HEK293 (cell line): Measurements from ENCODE around the gene MCAT.

ENCODE experiments used
- CTCF ChIA-PET: fragments of 350-600 bp; formaldehyde crosslinking; extraction: SDS; loops from one replicate; lab custom pipeline; 2021; ENCODE audit warnings: antibody characterized with exemption; lab: Yijun Ruan, JAX
- POLR2A ChIA-PET: fragments of 300-600 bp; formaldehyde crosslinking; extraction: SDS; loops from one replicate; lab custom pipeline; 2020; ENCODE audit warnings: antibody characterized with exemption, inconsistent platforms; lab: Yijun Ruan, JAX
- H3K27ac ChIP-seq: fragments of 200-500 bp; sonication (Bioruptor generic); 2 replicates; pipeline ENCODE4 v1.5.1; 2014; ENCODE audit warnings: low read depth, low read length, control low read depth, inconsistent platforms; ENCODE audit errors: extremely low read depth
- H3K36me3 ChIP-seq, 2 experiments: fragments of 200-500 bp in 1 of 2; sonication (Bioruptor generic) in 1 of 2; 1 replicate in 1 of 2; 2 replicates in 1 of 2; pipeline ENCODE4 v1.5.1; 2014 to 2017; ENCODE audit warnings: inconsistent platforms in 2 of 2, low read length in 2 of 2; ENCODE audit not compliant: control insufficient read depth in 2 of 2, insufficient read depth in 1 of 2
- H3K4me1 ChIP-seq: fragments of 200-500 bp; sonication (Bioruptor generic); 2 replicates; pipeline ENCODE4 v1.5.1; 2014; ENCODE audit warnings: mild to moderate bottlenecking, low read length, inconsistent platforms; ENCODE audit not compliant: control insufficient read depth, insufficient read depth
- H3K4me3 ChIP-seq: 2 replicates; pipeline ENCODE4 v1.5.1; 2011; ENCODE audit warnings: low read depth, mild to moderate bottlenecking, control low read depth, low read length, moderate library complexity
- H3K9me3 ChIP-seq: fragments of 200-500 bp; sonication (Bioruptor generic); 2 replicates; pipeline ENCODE4 v1.5.1; 2014; ENCODE audit warnings: low read depth, low read length, inconsistent platforms; ENCODE audit not compliant: control insufficient read depth, insufficient read depth
- GLIS1 ChIP-seq: fragments of 450-650 bp; formaldehyde crosslinking; IDR thresholded peaks from 2 replicates; pipeline ENCODE4 v1.5.1; 2016; ENCODE audit warnings: missing biosample characterization, missing genetic modification characterization
- KLF8 ChIP-seq: fragments of 450-650 bp; formaldehyde crosslinking; IDR thresholded peaks from 2 replicates; pipeline ENCODE4 v1.5.1; 2016; ENCODE audit warnings: missing biosample characterization, missing genetic modification characterization
- OVOL3 ChIP-seq: fragments of 450-650 bp; formaldehyde crosslinking; IDR thresholded peaks from 2 replicates; pipeline ENCODE4 v1.5.1; 2016; ENCODE audit warnings: missing biosample characterization, missing genetic modification characterization
- PRDM1 ChIP-seq: fragments of 450-650 bp; formaldehyde crosslinking; IDR thresholded peaks from 2 replicates; pipeline ENCODE4; 2016; ENCODE audit warnings: missing biosample characterization, missing genetic modification characterization
- SCRT2 ChIP-seq: fragments of 450-650 bp; formaldehyde crosslinking; IDR thresholded peaks from 2 replicates; pipeline ENCODE4 v1.5.1; 2016; ENCODE audit warnings: missing biosample characterization, missing genetic modification characterization
- SP3 ChIP-seq: fragments of 450-650 bp; formaldehyde crosslinking; IDR thresholded peaks from 2 replicates; pipeline ENCODE4 v1.5.1; 2016; ENCODE audit warnings: missing biosample characterization, missing genetic modification characterization
- ZBTB20 ChIP-seq: fragments of 450-650 bp; formaldehyde crosslinking; IDR thresholded peaks from 2 replicates; pipeline ENCODE4 v1.5.1; 2016; ENCODE audit warnings: missing biosample characterization, missing genetic modification characterization
- ZFP3 ChIP-seq: fragments of 450-650 bp; formaldehyde crosslinking; IDR thresholded peaks from 2 replicates; pipeline ENCODE4 v1.5.1; 2016; ENCODE audit warnings: low read depth, missing biosample characterization, missing genetic modification characterization
- ZFP69B ChIP-seq: fragments of 450-650 bp; formaldehyde crosslinking; IDR thresholded peaks from 2 replicates; pipeline ENCODE4 v1.5.1; 2016; ENCODE audit warnings: missing biosample characterization, missing genetic modification characterization
- ZNF248 ChIP-seq: fragments of 450-650 bp; formaldehyde crosslinking; IDR thresholded peaks from 2 replicates; pipeline ENCODE4 v1.5.1; 2017; ENCODE audit warnings: missing biosample characterization, missing genetic modification characterization
- ZNF302 ChIP-seq: fragments of 450-650 bp; formaldehyde crosslinking; IDR thresholded peaks from 2 replicates; pipeline ENCODE4 v1.5.1; 2016; ENCODE audit warnings: missing biosample characterization, missing genetic modification characterization, low read depth
- ZNF398 ChIP-seq: fragments of 450-650 bp; formaldehyde crosslinking; IDR thresholded peaks from 2 replicates; pipeline ENCODE4 v1.5.1; 2017; ENCODE audit warnings: missing biosample characterization, missing genetic modification characterization
- ZNF580 ChIP-seq: fragments of 450-650 bp; formaldehyde crosslinking; IDR thresholded peaks from 2 replicates; pipeline ENCODE4 v1.5.1; 2016; ENCODE audit warnings: missing biosample characterization, missing genetic modification characterization
- ZNF629 ChIP-seq: fragments of 450-650 bp; formaldehyde crosslinking; IDR thresholded peaks from 2 replicates; pipeline ENCODE4 v1.5.1; 2017; ENCODE audit warnings: missing biosample characterization, missing genetic modification characterization
- ZNF768 ChIP-seq: fragments of 450-650 bp; formaldehyde crosslinking; IDR thresholded peaks from 2 replicates; pipeline ENCODE4 v1.5.1; 2018; ENCODE audit warnings: missing biosample characterization, mild to moderate bottlenecking, missing genetic modification characterization
- ZXDB ChIP-seq: fragments of 450-650 bp; formaldehyde crosslinking; IDR thresholded peaks from 2 replicates; pipeline ENCODE4 v1.5.1; 2016; ENCODE audit warnings: missing biosample characterization, missing genetic modification characterization

Gene MCAT

GRCh38 chr22:43163241-43163795, 20.1 kb upstream of the MCAT start:
- Histone ChIP-seq H3K4me1 (no peaks in the 10 kb centered on the region), H3K27ac (no peak overlapping the region), H3K36me3 (peaks cover 0 to 21% of the 10 kb centered on the region in 2 experiments; a peak in 1 of 3 replicates), H3K4me3 (no peak overlapping the region), H3K9me3 (no peaks in the 10 kb centered on the region)
- CTCF ChIA-PET: interaction anchor here (1.4 kb wide), 1 partner anchor 65 kb away, joined by 5 read pairs; no protein-coding TSS in a partner anchor
- TF ChIP-seq ZFP69B (peak; percentile 52; the same call in 1 of the 2 replicates), GLIS1 (no peak)
- POLR2A ChIA-PET: interaction anchor here (0.6 kb wide), 1 partner anchor 19 kb away, joined by 5 read pairs; no protein-coding TSS in a partner anchor

GRCh38 chr22:43162412-43163150, 19.4 kb upstream of the MCAT start:
- CTCF ChIA-PET: interaction anchor here (0.7 to 1.4 kb wide), 2 partner anchors 66 to 541 kb away, joined by 3 to 5 read pairs; no protein-coding TSS in a partner anchor
- TF ChIP-seq ZNF302 (tag by site-specific recombination) (no peak), KLF8 (peak; percentile 48; the same call in 1 of the 2 replicates)
- H3K4me1 ChIP-seq: no peaks in the 10 kb centered on the region
- POLR2A ChIA-PET: interaction anchor here (0.6 kb wide), 2 partner anchors 13 to 18 kb away, joined by 3 to 5 read pairs; no protein-coding TSS in a partner anchor
- no peak overlapping the region for H3K4me3 ChIP-seq
- H3K36me3 ChIP-seq: peaks cover 0 to 13% of the 10 kb centered on the region in 2 experiments; a peak in 1 of 3 replicates
- H3K9me3 ChIP-seq: no peaks in the 10 kb centered on the region
- no peak overlapping the region for H3K27ac ChIP-seq

GRCh38 chr22:43160497-43161126, 17.4 kb upstream of the MCAT start:
- Histone ChIP-seq H3K36me3 (peaks cover 0 to 4% of the 10 kb centered on the region in 2 experiments; a peak in 1 of 3 replicates), H3K27ac (no peak overlapping the region), H3K4me1 (no peaks in the 10 kb centered on the region), H3K9me3 (no peaks in the 10 kb centered on the region), H3K4me3 (no peak overlapping the region)
- no peak for TF ChIP-seq SP3 (tag by site-specific recombination)
- TF ChIP-seq ZBTB20 (tag by site-specific recombination): no peak
- no peak for TF ChIP-seq ZNF629 (tag by site-specific recombination)
- TF ChIP-seq ZNF768 (tag by site-specific recombination): peak; percentile 87
- TF ChIP-seq OVOL3: no peak
- TF ChIP-seq ZNF398: no peak
- TF ChIP-seq SCRT2 (tag by site-specific recombination): no peak
- no peak for TF ChIP-seq ZNF248 (tag by site-specific recombination)
- no peak for TF ChIP-seq PRDM1
- TF ChIP-seq ZFP3 (tag by site-specific recombination): peak; percentile 82
- no peak for TF ChIP-seq ZXDB (tag by site-specific recombination)
- TF ChIP-seq ZNF580 (tag by site-specific recombination): peak; percentile 39; the same call in 1 of the 2 replicates
- CTCF ChIA-PET: interaction anchor here (0.6 to 1.5 kb wide), 3 partner anchors 18 to 100 kb away, joined by 3 to 4 read pairs (median 3); no protein-coding TSS in a partner anchor
- POLR2A ChIA-PET: no interaction called here
